Measurements from ENCODE around the gene GXYLT1.
"Not testable (repeated sequence)": the region's sequence is repeated elsewhere in the genome, so short reads cannot be mapped to it uniquely, and the experiment has no call there.

GXYLT1 gene

DNA sequence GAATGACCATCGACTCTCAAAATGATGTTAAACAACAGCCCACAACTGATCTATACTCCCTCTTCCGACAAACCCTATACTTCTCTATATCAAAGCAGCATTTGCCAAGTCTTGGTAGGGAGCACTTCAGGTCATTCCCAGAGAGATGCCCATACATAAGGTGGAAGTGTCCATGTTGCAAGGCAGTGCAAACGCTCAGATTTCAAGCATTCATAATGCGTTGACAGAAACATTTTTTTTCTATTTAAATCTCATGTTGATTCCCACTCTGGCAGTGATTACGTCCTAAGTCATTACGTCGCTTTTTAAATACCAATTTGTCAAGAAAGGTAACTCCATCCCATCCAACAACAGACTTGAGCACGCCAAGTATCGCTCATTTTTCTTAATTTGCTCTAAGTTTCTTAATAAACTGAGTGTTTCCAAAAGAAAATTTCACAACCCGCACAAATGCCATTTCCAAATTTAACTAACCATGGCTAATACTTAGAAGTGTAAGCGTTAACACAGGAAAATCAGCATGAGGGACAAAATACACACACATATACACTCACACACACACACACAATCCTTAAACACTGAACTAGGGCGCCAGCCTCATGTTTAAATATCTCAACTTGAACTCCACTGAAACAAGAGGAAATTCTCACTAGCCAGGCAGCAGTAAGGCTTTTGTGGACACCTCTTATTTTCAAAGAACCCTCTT lies 1.1 kb downstream of the GXYLT1 start:
- DNase-seq (ENCODE audit: low read depth), result no peak

DNA sequence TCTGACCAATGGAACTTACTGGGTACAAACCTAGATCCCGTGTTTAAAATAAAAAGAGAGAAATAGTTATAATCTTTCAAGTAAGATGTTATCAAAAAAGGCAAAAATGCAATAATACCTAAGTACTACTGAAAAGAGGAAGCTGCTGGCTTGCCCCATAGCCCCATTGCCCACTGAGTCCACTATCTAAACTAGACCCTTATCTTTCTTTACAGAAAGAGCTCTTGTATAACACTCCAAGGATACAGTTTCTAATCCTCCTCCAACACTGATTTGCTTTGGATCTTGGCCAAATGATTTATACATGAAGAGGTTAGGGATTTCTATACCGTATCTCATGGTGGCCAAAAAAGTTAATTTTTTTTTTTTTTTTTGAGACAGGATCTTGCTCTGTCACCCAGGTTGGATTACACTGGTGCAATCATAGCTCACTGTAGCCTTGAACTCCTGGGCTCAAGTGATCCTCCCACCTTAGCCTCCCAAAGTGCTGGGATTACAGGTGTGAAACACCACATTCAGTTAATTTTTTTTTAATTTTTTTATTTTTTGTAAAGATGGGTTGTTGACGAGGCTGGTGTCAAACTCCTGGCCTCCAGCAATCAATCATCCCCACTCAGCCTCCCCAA lies 2.6 kb downstream of the GXYLT1 start:
- no peak for DNase-seq (ENCODE audit: low read depth)

DNA sequence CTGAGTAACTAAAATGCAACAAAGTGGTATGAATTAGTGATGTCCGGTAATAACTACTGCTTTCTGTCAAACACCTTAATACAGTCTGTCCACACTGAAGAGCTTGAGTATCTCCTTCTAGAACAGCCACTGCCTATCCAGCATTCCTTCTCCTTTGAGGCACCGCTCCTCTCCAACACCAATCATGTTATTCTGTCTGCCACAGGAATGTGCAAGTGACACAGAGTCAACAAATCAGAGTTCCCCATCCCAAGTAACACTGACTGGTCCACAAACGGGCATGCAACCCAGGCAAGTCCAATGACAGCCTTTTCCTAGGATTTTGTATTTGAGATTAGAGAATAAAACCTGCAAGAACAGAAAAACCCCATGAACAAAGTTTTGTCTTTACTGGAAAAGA lies 3.8 kb downstream of the GXYLT1 start:
- DNase-seq (ENCODE audit: low read depth), result no peak

DNA sequence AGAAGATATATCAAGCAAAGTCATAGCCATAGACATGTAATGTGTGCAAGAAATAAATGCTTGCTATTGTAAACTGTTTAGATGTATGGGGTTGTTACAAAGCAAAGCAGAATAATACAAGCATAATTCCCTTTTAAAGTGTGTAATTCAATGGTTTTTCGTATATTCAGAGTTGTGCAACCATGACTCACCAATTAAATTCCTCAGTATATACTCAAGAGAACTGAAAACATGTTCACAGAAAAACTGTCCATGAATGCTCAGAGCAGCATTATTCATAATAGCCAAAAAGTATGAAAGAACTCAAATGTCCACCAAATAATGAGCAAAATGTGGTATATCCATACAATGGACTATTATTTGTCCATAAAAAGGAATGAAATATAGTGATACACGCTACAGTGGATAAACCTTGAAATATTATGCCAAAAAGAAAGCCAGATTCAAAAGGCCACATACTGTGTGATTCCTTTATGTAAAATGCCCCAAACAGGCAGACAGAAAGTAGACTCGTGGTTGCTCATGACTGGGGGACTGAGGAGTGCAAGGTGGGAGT lies 9.3 kb downstream of the GXYLT1 start:
- no peak for DNase-seq (ENCODE audit: low read depth)

DNA sequence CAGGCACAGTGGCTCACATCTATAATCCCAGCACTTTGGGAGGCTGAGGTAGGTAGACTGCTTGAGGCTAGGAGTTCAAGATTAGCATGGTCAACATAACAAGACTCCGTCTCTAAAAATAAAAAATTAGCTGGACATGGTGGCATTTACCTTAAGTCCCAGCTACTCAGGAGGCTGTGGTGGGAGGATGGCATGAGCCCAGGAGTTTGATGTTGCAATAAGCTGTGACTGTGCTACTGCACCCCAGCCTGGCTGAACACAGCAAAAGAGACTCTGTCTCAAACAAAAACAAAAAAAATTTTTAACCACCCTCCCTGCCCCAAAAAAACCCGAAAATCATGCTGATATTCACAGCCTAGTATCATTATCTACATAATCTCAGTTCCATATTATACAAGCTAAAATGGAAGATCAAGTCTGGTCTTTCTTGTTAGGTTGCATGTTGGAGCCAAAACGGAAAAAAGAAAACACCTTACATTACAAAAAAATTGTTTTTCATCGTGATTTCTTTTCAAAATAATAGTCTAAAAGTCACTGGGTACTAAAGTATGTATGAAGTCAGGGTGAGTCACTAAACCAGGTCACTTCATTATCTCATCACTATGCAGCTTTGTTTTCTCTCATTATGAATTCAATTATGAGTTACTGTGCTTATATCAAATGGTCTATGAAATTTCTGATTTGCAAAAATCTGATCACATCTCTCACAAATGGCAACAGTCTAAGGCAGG lies 13.8 kb downstream of the GXYLT1 start:
- no peak for DNase-seq (ENCODE audit: low read depth)

DNA sequence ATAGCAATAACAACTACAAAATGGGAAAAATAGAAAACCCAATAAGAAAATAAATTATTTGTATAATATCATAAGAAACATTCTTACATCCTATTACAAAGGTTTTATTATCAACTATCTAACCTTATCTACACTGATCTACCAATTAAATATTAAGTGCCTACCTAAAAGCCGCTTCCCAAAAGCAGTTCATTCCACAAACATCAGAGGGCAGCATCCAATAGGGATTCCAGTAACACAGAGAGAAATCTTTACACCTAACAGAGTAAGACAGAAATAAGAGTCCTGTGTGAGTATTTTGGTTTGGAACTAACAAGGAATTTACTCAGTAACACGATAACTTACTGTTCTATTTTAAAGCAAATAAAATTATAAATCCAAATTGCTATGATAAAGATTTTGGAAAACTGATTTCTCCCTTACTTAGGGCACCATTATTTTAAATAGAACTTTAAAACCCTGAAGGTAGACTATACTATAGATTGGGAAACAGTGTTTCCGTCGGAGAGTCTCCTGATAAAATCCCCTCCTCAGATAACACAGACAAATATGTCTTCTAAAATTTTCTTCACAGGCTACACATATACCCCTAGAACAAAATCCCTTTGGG lies 15.0 kb downstream of the GXYLT1 start:
- no peak for DNase-seq (ENCODE audit: low read depth)

DNA sequence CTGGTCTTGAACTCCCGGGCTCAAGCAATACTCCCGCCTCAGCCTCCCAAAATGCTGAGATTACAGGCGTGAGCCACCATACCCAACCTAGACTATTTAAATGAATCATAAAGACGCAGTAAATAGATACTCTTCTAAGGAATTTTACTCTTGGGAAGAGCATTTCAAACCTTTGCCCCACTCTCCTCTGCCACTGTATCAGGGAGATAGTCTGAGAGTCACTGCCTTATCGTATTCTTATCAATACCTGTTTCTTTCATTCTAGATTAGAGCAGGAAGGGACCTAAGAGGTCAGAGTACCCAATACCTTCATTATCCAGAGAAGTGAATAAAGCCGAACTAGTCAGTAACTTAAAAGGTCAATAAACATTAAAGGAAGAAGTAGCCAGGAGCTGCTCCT lies 15.8 kb downstream of the GXYLT1 start:
- DNase-seq (ENCODE audit: low read depth), result no peak

DNA sequence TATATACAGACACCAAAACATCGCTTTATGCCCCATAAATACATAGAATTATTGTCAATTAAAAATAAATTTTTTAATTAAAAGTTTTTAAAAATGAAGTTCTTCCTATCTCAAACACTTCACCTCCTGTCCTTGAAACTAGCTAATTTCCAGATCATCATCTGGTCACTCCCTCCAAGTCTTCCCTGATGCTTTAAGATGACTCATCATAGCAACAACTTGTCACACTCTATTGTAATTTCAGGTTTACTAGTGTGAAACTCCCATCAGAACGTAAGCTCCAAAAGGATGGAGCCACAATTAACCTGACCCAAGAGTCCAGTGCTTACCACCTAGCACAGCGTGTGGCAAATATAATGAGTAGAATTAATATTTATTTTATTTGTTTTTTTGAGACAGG lies 16.3 kb downstream of the GXYLT1 start:
- no peak for DNase-seq (ENCODE audit: low read depth)

DNA sequence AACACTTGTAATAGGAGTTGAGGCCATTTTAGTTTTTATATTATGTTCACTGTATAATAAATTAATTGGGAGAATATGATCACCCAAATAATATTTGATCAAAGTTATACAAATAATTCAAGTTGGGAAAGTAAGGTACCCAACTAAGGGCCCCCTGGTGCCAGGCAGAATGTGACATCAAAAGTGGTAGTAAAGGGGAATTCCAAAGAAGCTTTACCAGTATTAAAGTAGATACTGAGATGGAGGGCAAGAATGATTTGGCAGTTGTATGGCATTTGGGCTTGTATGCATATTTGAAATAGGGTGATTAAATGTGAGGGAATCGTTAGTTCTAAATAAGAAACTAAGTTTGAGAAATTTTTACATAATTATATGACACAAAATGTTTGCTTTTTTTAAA lies 17.7 kb downstream of the GXYLT1 start:
- DNase-seq (ENCODE audit: low read depth), result no peak

DNA sequence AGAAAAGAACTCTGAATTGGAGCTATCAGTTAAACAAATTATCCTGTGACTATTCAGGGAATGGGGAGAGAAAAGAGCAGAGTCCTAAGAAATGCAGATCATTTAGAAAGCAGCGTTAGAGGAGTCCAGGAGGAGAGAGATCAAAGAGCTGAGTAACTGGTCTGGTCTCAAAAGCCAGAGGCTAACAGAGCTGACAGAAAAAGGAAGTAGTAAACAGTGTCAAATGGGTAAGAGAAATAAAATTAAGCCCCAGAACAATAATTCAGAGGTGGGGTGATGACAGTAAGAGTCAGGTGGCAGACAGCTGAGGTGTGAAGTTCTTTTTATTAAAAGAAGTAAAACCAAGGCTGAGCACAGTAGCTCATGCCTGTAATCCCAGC lies 19.3 kb downstream of the GXYLT1 start:
- DNase-seq (ENCODE audit: low read depth), result no peak

DNA sequence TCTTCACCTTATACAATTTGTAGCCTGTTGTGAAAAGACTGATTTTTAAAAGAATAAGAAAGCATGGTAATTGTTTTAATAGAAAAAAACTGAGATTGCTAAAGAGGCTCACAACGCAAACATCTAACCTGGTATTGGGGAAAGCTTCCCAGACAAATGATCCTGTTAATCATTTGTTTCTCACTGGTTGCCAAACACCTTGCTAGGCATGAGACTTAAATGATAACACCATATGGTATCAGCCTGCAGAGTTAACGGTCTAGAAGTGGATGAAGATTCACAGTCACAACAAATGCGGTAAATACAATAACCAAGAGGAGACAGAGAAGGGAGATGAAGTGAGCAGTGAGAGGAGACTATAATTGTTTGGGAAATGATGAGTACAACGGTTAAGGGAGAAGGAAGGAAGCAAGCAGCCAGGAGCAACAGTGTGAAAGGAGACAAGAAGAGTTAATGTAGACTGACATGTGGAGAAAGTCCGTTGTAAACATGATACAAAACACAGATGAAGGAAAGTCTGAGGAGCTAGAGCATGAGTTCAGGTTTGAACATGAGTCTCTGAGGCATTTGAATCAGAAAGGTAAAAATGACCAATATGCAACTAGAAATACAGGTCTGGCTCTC lies 19.8 kb downstream of the GXYLT1 start:
- DNase-seq (ENCODE audit: low read depth), result no peak

DNA sequence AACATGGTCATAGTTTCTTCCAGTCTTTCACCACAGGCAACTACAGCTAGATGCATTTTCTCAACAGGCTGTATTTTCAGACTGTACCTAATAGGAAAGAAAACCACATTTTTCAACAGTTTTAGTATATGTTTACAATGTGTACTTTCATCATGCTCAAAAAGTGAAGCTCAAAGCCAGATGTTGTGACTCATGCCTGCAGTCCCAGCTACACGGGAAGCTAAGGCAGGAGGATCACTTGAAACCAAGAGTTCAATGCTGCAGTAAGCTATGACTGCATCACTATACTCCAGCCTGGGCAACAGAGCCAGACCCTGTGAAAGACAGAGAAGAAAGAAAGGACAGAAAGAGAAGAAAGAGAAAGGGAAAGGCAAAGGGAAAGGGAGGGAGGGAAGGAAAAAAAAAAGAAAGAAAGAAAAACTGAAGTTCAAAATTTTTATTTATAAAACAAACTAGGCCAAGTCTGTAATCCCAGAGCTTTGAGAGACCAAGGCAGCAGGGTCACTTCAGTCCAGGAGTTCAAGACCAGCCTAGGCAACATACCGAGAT lies 25.5 kb downstream of the GXYLT1 start:
- DNase-seq (ENCODE audit: low read depth), result no peak

DNA sequence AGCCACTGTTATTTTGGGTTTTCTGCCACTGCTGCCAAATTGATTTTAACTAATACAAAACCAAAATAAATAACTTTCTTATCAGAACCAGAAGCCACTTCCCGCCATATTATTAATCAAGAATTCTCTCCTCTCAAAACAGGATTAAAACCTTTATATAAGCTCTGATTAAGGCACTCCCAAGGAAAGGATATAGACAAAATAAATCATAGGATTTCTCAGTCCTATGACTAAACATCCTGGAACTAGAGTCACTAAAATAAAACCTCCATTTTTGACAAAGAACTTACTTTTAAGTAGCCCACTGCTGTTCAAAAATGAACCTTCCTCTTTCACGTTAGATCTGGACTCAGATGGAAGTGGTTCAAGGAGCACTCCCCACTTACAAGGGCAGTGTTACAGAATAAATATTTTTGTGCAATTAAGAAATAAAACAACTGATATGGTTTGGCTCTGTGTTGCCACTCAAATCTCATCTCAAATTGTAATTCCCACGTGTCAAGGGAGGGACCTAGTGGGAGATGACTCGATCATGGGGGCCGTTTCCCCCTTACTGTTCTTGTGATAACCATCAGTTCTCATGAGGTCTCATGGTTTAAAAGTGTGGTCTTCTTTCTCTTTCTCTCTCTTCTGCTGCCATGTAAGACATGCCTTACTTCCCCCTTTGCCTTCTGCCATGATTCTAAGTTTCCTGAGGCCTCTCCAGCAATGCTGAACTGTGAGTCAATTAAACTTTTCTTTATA lies 26.4 kb downstream of the GXYLT1 start:
- no peak for DNase-seq (ENCODE audit: low read depth)

DNA sequence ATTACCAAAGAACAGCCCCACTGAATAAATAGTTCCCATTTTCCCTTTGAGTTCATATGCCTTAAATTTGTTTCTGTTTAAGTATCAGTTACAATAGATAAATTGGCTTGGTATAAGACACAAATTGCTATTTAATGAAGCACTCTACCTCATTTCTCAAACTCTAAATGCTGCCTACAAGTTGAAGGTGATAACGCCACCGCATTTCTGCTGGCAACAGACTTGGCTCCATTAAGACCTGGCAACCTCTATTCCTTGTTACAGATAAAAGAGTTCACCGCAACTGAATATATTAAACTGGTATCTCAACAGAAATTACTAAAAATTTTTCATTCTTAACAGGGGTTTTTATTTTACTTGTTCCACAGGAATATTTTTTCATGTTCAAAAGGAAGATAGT lies 35.6 kb downstream of the GXYLT1 start:
- DNase-seq (ENCODE audit: low read depth), result no peak

DNA sequence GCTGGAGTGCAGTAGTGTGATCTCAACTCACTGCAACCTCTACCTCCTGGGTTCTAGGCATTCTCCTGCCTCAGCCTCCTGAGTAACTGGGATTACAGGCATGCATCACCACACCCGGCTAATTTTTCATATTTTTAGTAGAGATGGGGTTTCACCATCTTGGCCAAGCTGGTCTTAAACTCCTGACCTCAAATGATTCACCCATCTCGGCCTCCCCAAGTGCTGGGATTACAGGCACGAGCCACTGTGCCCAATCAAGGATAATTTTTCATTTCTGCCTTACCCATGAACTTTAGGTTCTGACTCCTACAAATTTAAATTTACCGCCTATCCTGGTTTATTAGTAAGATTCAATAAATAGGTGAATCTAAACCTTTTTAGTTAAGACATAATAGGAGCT lies 37.9 kb downstream of the GXYLT1 start:
- DNase-seq (ENCODE audit: low read depth), result not testable (repeated sequence)

DNA sequence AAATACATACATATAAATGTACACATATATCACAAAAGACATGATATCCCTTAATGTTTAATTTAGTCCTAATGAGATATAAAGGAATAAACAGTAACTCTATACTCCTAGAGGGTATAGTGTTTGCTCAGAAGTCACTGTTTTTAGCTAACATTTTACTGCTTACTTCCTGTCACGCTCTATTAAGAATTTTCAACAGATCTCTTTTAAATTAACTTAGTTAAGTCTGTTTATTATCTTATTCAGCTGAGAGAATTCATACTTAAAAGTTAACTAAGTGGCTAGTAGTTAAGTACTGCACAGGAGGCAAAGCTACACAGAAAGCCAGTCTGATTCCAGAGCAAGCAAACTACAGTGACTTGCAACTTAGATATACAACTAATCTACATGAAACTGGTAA lies 39.9 kb downstream of the GXYLT1 start:
- no peak for DNase-seq (ENCODE audit: low read depth)

DNA sequence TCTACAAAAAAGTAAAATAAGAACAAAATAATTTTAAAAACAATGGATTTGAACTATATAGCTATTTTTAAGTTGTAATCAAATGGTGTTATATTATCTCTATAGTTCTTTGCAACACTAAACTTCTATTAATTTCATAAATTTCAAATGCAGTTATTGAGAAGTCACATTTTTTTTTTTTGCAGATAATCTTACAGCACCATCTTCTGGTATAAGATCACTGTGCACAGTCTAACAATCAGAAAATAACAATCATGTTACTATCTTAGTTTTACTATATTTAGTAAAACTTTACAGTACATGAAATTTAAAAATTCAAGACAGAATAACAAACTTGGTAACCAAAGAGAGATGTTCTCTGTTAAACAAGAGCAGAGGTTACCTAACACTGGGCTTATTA lies 40.6 kb downstream of the GXYLT1 start:
- no peak for DNase-seq (ENCODE audit: low read depth)

DNA sequence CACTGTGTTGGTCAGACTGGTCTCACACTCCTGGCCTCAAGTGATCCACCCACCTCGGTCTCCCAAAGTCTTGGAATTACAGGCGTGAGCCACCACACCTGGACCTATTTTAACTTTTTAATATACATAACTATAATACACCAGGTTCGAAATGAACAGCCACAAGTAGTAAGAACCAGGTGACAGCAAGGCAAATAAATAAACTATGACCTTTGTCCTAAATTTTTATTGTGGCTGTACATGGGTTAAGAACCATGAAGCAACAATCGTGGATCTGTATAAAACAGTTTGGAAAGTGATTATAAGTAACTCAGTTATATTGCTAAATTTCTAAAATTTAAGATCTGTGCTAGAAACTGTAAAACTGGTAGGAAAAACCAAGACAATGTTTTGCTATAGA lies 41.5 kb downstream of the GXYLT1 start:
- no peak for DNase-seq (ENCODE audit: low read depth)

DNA sequence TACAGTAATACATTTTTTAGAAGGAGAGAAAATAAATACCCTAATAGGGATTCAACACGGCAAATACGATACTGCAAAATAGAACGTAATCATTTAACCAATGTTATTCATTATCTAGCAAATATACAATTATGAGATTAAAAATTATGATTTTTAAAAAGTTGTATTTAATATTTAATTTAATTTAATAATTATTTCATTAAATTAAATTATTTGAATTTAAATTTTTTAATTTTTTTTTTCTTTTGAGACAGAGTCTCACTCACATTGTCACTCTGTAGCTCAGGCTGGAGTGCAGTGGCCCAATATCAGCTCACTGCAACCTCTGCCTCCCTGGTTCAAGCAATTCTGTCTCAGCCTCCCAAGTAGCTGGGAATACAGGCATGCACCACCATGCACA lies 42.0 kb downstream of the GXYLT1 start:
- no peak for DNase-seq (ENCODE audit: low read depth)

DNA sequence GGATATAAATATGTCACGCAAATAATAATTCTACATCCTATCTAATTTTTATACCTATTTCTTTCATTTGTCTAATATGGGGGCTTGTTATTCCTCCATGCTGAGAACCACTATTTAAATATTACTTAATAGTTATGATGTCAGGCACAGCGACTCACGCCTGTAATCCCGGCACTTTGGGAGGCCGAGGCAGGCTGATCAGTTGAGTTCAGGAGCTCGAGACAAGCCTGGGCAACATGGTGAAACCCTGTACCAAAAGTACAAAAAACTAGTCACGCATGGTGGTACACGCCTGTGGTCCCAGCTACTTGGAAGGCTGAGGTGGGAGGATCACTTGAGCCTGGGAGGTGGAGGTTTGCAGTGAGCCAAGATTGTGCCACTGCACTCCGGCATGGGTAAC lies 45.2 kb downstream of the GXYLT1 start:
- no peak for DNase-seq (ENCODE audit: low read depth)

DNA sequence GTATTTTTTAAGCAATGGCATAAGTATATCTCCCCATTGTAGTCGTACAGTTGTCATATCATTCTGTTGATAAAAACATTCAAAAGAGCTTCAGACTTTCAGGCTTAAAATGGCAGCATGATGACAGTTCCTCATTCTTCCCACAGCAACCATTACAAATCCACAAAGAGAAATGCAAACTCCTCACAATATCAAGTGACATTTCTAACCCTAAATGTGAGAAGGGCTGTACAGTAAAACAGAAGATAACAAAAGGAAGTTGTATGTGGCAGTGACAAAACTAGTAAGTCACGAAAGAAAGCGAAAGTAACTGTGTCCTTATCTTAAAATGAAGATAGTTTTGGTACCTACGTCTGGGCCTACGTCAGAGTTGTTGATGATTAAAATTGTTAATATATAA lies 46.7 kb downstream of the GXYLT1 start:
- no peak for DNase-seq (ENCODE audit: low read depth)
